ENCODE measurements around the gene ZBTB7A.

The ZBTB7A gene

DNA sequence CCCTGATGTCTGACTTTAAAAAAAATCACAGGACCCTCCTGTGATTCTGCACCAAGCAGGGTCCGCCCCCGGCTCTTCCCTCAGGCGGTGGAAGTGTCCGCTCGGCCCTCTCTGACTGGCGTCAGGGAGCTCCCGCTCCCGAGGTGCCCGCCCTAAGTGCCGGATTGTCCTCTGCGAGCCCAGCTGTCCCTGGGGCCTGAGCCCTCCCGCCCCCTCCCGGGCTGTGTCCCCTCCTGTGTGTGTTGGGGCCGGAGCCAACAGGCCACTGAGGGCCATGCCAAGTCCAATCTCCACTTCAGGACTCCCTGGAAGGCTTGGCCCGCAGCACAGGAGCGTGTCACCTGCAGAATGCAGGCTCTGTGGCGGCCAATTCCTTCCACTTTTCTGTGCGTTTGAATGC lies 31.8 kb upstream of the ZBTB7A start:
- peaks cover 7% of the 10 kb centered on the region for H3K4me1 Mint-ChIP-seq
- H3K27ac Mint-ChIP-seq, result no peak overlapping the region
- ATAC-seq, result no peak
- no peaks in the 10 kb centered on the region for H3K9me3 Mint-ChIP-seq
- no peak for DNase-seq
- H3K4me3 Mint-ChIP-seq, result no peak overlapping the region
- H3K27me3 Mint-ChIP-seq, result no peaks in the 10 kb centered on the region

DNA sequence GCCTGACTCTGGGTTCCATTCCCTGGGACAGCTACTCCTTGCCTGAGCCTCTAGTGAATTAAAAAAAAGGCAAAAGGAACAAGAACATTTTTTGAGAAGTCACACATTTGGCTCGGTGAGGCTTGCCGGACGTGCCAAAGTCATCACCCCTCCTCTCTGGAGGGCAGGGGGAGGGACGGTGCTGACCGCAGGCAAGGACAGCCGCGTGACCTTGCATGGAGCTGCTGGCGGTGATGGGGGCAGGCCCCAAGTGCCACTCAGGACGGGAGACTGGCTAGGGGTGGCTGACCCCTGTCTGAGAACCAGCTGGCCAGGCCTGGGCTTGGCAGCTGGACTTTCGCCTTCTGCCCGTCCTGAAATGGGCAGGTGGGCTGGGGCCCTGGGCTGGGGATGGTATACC lies 30.8 kb upstream of the ZBTB7A start:
- H3K27ac Mint-ChIP-seq, result peak overlapping the region in 1 of 2 donors; percentile 34
- no peaks in the 10 kb centered on the region for H3K9me3 Mint-ChIP-seq
- DNase-seq (no peak), ATAC-seq (no peak)
- H3K4me1 Mint-ChIP-seq, result peaks cover 4% of the 10 kb centered on the region
- H3K27me3 Mint-ChIP-seq, result no peaks in the 10 kb centered on the region
- H3K4me3 Mint-ChIP-seq, result no peak overlapping the region

DNA sequence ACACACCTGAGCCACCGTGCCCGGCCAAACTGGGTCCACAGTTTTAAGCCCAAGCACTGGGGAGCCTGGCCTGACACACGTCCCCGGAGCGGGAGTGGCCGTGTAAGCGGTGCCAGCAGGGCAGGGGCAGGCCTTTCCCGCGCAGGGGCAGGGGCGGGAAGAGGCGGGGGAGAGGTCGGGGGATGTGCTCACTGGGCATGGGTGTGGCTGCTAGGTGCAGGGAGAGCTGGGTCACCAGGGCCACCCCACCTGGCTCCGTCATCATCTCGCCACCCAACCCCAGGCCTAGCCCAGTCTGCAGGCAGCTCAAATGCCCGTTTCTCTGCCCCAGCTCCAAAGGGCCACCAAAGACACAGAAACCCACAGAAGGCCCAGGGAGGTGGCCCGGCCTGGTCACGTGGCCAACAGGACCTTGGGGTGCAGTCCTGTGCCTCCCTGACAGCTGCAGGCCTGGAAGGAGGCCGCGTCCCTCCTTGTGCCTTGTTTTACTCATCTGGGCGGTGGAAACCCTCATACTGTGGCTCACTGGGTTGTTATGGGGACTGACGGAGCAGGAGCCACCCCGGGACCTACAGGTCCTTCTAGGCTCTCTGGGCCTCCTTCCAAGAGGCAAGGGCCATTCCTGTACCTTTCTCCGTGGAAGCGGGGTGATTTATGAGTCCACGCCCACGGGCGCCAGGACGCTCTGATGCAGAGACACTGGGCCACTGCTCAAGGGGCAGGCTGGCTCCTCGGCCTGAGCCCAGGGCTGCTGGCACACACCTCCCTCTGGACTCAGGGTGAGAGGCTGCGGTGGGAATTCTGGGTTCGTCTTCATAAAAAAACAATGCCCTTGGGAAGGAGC lies 29.6 kb upstream of the ZBTB7A start:
- Mint-ChIP-seq H3K4me3 (no peak overlapping the region), H3K27me3 (no peaks in the 10 kb centered on the region), H3K9me3 (no peaks in the 10 kb centered on the region), H3K4me1 (peaks cover 4% of the 10 kb centered on the region), H3K27ac (no peak overlapping the region)
- no peak for ATAC-seq
- no peak for DNase-seq

DNA sequence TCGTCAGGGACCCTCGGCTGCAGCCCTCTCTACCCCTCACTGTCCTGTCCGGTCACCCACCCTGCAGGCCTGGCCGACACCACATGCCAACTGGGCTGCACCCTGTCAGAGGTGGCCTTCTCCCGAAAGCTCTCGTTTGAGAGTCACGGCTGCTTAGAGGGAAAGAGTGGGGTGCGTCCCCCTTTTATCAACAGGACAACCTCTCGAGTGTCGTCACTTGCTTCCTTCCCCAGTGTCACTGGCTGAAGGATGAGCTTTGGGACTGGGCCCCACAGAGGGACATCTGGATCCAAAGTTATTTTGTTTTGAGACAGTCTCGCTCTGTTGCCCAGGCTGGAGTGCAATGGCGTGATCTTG lies 28.8 kb upstream of the ZBTB7A start:
- Mint-ChIP-seq H3K27ac (no peak overlapping the region), H3K27me3 (no peaks in the 10 kb centered on the region), H3K4me1 (peaks cover 11% of the 10 kb centered on the region), H3K4me3 (no peak overlapping the region), H3K9me3 (no peaks in the 10 kb centered on the region)
- DNase-seq (no peak), ATAC-seq (no peak)

DNA sequence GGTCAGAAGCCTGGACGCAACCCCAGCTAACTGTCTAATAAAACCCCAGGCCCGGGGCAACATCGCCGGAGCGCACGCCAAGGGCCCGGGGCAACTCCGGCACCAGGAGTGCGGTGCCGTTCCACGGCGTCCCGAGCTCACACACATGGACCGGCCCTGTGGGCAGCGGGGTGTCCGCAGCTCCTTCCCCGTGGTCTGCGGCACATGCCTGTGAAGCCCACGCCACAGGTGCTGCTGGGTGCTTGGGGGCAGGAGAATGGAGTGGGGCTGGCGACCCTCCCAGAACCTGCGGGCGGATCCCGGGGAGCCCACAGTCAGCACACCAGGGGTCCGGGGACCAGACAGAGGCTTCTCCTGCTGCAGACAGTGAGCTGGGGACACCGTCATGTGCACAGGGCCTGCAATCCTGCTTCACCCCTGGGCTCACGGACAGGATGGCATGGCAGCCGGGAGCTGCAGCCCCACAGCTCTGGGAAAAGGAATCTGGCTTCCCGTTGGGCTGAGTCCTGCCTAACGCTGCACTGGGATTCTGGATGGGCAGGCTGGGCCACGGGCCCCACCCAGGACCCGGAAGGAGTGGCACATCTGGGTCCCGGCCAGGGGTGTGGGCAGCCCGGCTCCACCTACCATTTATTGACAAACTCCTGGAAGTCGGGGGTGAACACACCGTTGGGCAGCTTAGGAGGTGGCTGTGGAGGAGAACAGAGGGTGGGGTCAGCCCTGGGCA lies 28.2 kb upstream of the ZBTB7A start:
- H3K27me3 Mint-ChIP-seq, result no peaks in the 10 kb centered on the region
- peaks cover 16% of the 10 kb centered on the region for H3K4me1 Mint-ChIP-seq
- DNase-seq (no peak), ATAC-seq (no peak)
- H3K27ac Mint-ChIP-seq, result peak overlapping the region in 1 of 2 donors; percentile 78
- no peak overlapping the region for H3K4me3 Mint-ChIP-seq
- H3K9me3 Mint-ChIP-seq, result no peaks in the 10 kb centered on the region

DNA sequence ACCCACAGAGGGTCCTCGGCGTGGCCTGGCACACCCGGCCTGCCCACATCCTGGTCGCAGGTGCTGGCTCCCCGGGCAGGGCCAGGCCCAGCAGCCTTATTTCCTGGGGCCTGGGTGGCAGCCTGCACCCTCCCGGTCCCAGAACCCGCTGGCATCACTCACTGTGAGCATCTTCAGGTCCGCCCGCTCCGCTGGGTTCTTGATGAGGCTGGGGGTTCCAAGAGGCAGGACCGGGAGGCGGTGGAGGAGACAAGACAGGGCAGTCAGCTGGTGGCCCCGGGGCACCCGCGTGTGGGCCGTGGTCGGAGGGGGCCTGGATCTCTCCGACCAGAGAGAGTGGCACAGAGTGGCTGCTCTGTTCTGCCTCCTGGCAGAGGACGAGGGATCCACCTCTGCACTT lies 27.6 kb upstream of the ZBTB7A start:
- no peaks in the 10 kb centered on the region for H3K27me3 Mint-ChIP-seq
- H3K4me3 Mint-ChIP-seq, result no peak overlapping the region
- H3K4me1 Mint-ChIP-seq, result peaks cover 22% of the 10 kb centered on the region
- H3K9me3 Mint-ChIP-seq, result no peaks in the 10 kb centered on the region
- ATAC-seq, result no peak
- no peak overlapping the region for H3K27ac Mint-ChIP-seq
- DNase-seq, result no peak

DNA sequence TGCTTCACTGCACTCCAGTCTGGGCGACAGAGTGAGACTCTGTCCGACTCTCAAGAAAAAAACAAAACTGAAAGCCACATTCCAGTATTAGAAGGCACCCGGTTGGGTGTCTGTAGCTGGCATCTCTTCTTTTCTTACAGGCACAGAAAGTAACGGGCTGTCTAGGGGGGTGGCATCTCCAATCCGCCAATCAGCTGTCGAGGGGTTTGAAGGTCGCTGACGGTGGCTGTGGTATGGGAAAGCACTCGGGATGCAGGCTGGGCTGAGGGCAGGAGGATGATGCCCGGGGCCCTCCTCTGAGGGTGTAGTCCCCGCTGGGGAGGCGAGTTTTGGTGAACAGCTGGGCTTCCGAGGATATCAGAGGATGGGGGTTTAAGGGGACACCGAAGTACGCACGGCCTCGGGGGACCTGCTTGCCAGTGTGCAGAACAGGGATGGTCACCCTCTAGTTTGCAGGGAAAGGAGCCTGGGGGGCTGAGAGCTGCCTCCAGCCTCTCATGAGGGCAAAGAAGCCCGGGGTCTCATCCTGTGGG lies 27.0 kb upstream of the ZBTB7A start:
- H3K27ac Mint-ChIP-seq, result no peak overlapping the region
- H3K9me3 Mint-ChIP-seq, result no peaks in the 10 kb centered on the region
- DNase-seq (no peak), ATAC-seq (no peak)
- no peaks in the 10 kb centered on the region for H3K27me3 Mint-ChIP-seq
- no peak overlapping the region for H3K4me3 Mint-ChIP-seq
- peaks cover 28% of the 10 kb centered on the region for H3K4me1 Mint-ChIP-seq

DNA sequence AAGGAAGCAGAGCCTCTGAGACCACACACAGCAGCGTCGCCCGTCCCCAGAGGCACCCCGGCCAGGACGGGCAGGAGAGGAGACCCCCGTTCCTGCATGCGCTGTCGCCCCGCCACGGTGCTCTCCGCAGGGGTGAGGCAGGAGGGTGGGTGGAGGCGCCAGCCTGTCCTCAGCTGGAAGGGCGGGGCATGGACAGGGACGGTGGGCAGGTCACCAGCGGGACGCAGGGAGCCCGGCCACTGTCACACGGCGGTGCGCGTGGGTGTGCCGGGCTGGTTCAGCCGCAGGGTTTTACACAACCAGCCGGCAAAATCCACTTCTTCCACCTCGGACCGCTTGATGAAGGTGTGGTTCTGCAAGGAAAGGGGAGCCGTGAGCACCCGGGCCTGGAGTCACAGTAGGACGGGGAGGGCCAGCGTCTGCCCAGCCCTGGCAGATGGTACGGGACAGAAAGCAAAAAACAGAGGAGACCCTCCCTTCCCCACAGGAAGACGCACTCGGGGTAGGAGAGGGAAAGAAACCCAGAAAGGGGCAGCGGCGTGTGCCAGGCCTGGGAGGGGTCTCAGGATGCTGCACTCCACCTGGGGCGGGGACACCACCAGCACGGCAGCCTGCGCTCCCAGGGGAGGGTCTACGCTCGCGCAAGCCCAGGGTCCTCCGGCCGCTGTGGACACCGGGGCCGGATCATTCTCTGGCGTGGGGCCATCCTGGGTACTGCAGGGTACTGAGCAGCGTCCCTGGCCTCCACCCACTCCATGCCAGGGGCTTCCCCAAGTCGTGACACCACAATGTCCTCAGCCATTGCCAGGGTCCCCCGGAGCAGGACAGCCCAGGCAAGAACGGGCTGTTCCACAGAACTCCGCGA lies 23.9 kb upstream of the ZBTB7A start:
- Mint-ChIP-seq H3K27ac (no peak overlapping the region), H3K9me3 (no peaks in the 10 kb centered on the region), H3K4me1 (peaks cover 57% of the 10 kb centered on the region), H3K4me3 (peak overlapping the region; percentile 88 to 92), H3K27me3 (no peaks in the 10 kb centered on the region)
- ATAC-seq (no peak), DNase-seq (no peak)

DNA sequence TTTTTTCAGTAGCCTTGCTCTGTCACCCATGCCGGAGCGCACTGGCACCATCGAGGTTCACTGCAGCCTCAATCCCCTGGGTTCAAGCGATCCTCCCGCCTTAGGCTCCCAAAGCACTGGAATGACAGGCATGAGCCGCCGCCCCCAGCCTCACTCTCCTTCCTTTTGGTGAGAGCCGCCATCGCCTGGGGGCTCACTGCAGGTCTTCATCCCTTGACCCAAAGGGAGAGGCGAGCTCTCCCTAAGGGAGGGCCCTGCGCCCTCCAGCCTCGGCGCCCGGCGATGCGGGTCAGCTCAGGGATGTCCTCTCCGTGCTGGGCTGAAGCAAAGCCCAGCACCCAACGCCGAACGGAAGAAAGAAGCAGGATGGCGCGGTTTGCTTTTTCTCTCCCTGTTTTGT lies 23.2 kb upstream of the ZBTB7A start:
- ATAC-seq (no peak), DNase-seq (no peak)
- Mint-ChIP-seq H3K4me1 (peaks cover 57% of the 10 kb centered on the region), H3K27me3 (no peaks in the 10 kb centered on the region), H3K27ac (peak overlapping the region; percentile 61 to 96), H3K4me3 (peak overlapping the region; percentile 88 to 92), H3K9me3 (no peaks in the 10 kb centered on the region)

DNA sequence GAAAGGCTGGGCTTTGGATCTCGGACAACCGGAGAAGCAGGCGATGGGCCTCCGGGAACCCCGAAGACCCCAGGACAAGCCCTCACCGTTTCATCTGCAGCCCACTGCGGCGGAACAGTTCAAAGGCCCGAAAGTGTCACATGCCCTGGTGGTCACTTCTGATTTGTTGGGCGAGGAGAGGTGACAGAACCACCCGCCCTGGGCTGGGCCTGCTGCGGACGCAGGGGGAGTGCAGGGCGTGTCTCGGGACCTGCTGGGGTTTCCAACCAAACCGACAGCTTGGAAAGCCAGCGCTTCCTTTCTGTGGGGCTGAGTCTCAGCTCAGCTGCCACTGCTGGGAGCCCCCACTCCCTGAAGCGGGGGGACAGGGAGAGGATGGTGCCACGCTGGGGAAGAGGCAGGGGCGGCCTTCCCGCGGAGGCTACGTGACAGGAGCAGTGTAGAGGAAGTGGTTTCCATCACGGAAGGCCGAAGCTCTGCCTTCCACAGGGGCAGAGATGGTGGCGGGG lies 22.8 kb upstream of the ZBTB7A start:
- peak overlapping the region; percentile 94 to 96 for H3K27ac Mint-ChIP-seq
- H3K4me1 Mint-ChIP-seq, result peaks cover 62% of the 10 kb centered on the region
- peak; percentile 56 to 76 for DNase-seq
- peak; percentile 90 for ATAC-seq
- H3K9me3 Mint-ChIP-seq, result no peaks in the 10 kb centered on the region
- H3K4me3 Mint-ChIP-seq, result peak overlapping the region; percentile 88 to 92
- H3K27me3 Mint-ChIP-seq, result no peaks in the 10 kb centered on the region

DNA sequence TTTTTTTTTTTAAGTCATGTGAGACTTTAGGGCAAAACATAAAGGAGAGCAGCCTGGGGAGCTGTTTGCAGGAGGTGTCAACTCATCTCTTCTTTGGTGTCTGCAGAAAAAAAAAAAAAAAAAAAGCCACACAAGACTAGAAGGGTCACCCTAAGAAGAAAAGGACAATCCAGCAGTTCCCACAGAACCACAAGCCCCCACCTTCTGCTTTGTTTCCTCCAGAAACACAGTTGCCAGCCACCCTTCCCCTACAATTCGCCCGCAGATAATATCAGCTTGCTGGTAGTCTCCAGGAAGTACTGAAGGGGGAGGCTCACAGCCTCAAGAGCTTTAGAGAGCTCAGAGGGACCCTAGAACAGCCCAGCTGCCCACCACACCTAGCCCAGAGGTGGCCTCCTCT lies 22.3 kb upstream of the ZBTB7A start:
- DNase-seq (peak in 1 of 2 donors; percentile 55), ATAC-seq (peak; percentile 71)
- H3K27ac Mint-ChIP-seq, result peak overlapping the region; percentile 94 to 96
- no peaks in the 10 kb centered on the region for H3K9me3 Mint-ChIP-seq
- peaks cover 67% of the 10 kb centered on the region for H3K4me1 Mint-ChIP-seq
- H3K27me3 Mint-ChIP-seq, result no peaks in the 10 kb centered on the region
- H3K4me3 Mint-ChIP-seq, result peak overlapping the region; percentile 88 to 92

DNA sequence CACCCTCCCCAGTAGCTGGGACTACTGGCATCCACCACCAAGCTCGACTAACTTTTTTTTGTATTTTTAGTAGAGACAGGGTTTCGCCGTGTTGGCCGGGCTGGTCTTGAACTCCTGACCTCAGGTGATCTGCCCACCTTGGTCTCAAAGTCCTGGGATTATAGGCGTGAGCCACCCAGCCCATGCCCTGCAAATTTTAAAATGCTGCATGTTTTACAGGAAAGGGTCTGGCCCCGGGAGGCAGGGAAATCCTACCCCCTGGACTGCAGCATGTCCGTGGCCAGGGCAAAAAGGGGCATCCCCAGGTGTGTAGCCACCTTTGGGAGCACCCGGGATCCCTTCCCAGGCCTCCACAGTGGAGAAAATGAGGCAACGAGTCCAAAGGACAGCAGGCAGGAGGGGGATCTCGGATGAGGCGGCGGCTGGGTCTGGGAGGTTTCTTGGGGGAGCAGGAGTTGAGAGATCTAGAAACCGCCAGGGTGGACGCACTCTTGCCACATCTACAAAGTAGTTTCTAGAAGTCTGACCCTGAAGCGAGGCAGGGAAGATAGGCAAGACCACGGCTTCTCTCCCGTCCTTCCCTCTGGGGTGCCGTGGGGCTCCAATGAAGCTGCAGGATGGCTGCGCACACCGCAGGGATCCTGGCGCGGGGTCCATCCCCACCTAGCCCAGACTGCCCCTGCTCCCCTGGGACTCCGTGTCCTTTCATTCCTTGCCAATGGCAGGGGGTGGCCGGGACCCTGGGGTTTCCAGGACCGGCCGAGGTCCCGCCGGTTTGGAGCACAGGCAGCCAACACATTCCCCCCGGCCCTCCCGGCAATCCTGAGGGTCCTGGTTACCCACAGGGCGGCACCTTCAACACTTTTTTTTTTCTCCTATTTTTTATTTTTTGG lies 21.3 kb upstream of the ZBTB7A start:
- H3K4me1 Mint-ChIP-seq, result peaks cover 72% of the 10 kb centered on the region
- DNase-seq (no peak), ATAC-seq (no peak)
- H3K27ac Mint-ChIP-seq, result peak overlapping the region in 1 of 2 donors; percentile 42
- peak overlapping the region; percentile 88 to 92 for H3K4me3 Mint-ChIP-seq
- H3K9me3 Mint-ChIP-seq, result no peaks in the 10 kb centered on the region
- no peaks in the 10 kb centered on the region for H3K27me3 Mint-ChIP-seq

DNA sequence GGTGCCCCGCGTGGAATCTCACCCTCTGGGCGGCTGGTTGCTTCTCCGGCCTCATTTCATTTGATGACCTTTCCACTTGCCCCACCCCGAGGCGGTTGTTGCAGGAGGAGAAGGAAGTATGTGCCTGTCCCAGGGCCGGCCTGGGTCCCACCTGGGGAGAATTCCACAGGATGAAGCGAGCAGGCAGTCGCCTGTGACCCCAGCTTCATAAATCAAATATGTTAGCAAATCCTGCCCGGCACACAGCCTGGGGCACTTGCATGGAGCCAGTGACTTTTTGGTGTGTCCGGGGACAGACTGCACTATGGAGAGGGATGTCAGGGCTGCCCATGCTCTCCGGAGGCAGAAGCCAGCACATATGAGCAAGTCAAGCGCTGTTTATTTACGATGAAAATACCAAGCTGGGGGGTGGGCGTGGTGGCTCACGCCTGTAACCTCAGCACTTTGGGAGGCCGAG lies 19.7 kb upstream of the ZBTB7A start:
- Mint-ChIP-seq H3K4me1 (peaks cover 76% of the 10 kb centered on the region), H3K4me3 (no peak overlapping the region), H3K27me3 (no peaks in the 10 kb centered on the region), H3K9me3 (no peaks in the 10 kb centered on the region), H3K27ac (no peak overlapping the region)
- DNase-seq (no peak), ATAC-seq (no peak)

DNA sequence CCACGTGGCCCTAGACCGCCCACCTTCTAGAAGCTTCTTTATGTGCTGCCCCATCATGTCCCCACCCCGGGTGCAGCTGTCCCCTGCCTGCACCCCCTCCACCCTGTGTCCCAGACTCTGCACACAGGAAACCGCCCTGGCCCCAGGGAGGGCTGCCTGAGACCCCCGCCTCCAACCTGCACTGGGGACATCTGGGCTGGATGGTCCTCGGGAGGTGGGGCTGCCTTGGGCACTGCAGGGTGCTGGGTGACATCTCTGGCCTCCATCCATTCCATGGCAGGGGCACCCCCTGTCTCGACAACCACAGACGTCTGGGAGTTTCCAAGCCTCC lies 17.8 kb upstream of the ZBTB7A start:
- Mint-ChIP-seq H3K27me3 (no peaks in the 10 kb centered on the region), H3K4me3 (peak overlapping the region; percentile 84 to 87), H3K4me1 (peaks cover 68% of the 10 kb centered on the region), H3K27ac (peak overlapping the region; percentile 71 to 93), H3K9me3 (no peaks in the 10 kb centered on the region)
- DNase-seq (no peak), ATAC-seq (no peak)
